Tibial nerve (tissue), 4 donors: ENCODE results near the gene PDRG1. TPM values are rescaled to one million over a fixed set of nuclear protein-coding genes. Genes with fewer than 3 reads are reported as not detected.
"Not testable (repeated sequence)": the region's sequence is repeated elsewhere in the genome, so short reads cannot be mapped to it uniquely, and the experiment has no call there.

Experiments used
- DNase-seq, 2 donors: peaks; one replicate each; pipeline ENCODE4 v3.0.0-alpha.2; 2019; ENCODE audit warnings: low spot score in 2 of 2
- H3K27ac ChIP-seq, 4 donors: fragments of 200-600 bp; sonication (generic) in 3 of 4; one replicate each; pipeline ENCODE4 v1.5.1; 2017 to 2019; ENCODE audit warnings: mild to moderate bottlenecking in 1 of 4
- H3K27me3 ChIP-seq, 2 donors: fragments of 200-600 bp; sonication (generic) in 1 of 2; one replicate each; pipeline versions ENCODE4 v1.5.1 to v1.6.0; 2017 to 2019
- H3K36me3 ChIP-seq, 3 donors: fragments of 200-600 bp; sonication (generic); one replicate each; pipeline ENCODE4 v1.5.1; 2018 to 2019
- H3K4me1 ChIP-seq, 4 donors: fragments of 200-600 bp; sonication (generic) in 3 of 4; one replicate each; pipeline ENCODE4 v1.5.1; 2017 to 2019
- H3K4me3 ChIP-seq, 4 donors: fragments of 200-600 bp; sonication (generic) in 3 of 4; one replicate each; pipeline ENCODE4 v1.5.1; 2017 to 2019; ENCODE audit warnings: mild to moderate bottlenecking in 1 of 4, moderate library complexity in 1 of 4
- H3K9me3 ChIP-seq, 4 donors: fragments of 200-600 bp; sonication (generic) in 3 of 4; one replicate each; pipeline ENCODE4 v1.5.1; 2017 to 2019
- EP300 ChIP-seq, 2 donors: sonication (generic); formaldehyde crosslinking; IDR thresholded peaks; one replicate each; pipeline ENCODE4 v1.6.1; 2017; ENCODE audit warnings: antibody characterized with exemption in 2 of 2, mild to moderate bottlenecking in 1 of 2
- POLR2A ChIP-seq, 2 donors: fragments of 450-650 bp; IDR thresholded peaks; one replicate each; pipeline ENCODE4 v1.6.1; 2017; ENCODE audit warnings: antibody characterized with exemption in 2 of 2, mild to moderate bottlenecking in 2 of 2, moderate library complexity in 2 of 2
- WGBS, 2 donors: methylation state at CpG; one replicate each; pipeline ENCODE4 v1.1.5; 2018; 5-methylcytosine and 5-hydroxymethylcytosine counted together
- total RNA-seq, 4 donors: library from RNA; depleted of rRNA; stranded (reverse); fragments of >200 nt; gene quantifications; one replicate each; pipeline ENCODE4 v1.1.0, GENCODE V29; 2016
- TF ChIP-seq, protein P1 (sequence below), 5 experiments: fragments of 200-600 bp in 3 of 5; fragments of 450-650 bp in 2 of 5; sonication (generic) in 3 of 5; IDR thresholded peaks; one replicate each; pipeline ENCODE4 v1.5.1; 2016 to 2019; ENCODE audit warnings: antibody characterized with exemption in 5 of 5, mild to moderate bottlenecking in 3 of 5, moderate library complexity in 2 of 5

PDRG1 gene
- total RNA-seq, 4 donors from 2014 or later: 9.6 to 15.7 (median 11.0) TPM

DNA sequence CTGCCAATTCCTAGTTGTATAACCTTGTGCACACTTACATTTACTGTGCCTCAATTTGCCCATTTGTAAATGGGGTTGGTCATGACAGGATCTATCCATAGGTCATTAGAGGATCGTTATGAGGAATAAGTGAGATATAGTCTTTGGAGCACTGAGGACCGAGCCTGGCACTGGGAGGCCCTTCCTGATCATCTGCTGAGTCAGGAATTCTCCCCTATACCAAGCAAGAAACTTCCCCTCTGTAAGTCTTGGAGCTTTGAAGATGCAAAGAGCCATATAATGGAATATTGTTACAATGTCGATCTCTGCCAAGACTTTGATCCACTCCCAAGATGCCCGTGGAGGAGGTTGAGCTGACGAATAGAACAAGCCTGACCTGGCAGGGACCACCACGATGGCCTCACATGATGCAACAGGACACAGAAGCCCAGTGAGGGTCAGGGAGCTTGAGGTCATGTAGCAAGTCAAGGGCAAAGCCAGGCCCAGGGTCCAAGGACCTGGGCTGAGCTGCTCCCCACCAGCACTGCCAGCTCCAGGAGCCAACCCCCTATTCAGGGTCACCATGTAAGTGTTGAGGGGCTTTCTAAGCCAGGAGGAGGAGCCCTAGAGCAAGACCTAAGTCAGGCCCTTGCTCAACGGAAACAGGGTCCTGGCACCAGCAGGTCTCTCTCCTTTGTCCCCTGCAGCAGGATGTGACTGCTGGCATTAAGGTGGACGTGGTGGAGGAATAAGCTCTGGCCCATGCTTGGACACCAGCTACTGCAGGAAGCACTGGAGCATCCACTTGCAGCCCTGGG is 16.7 kb downstream of the PDRG1 start:
- DNase-seq: no peak
- WGBS, 2 donors: 55 to 68% methylated on average over 7 to 8 of the region's 8 CpGs
- no peak for TF ChIP-seq EP300 (IDR thresholded peaks at IDR 0.05)
- no peak for TF ChIP-seq POLR2A (IDR thresholded peaks at IDR 0.05)
- TF ChIP-seq, protein P1, sequence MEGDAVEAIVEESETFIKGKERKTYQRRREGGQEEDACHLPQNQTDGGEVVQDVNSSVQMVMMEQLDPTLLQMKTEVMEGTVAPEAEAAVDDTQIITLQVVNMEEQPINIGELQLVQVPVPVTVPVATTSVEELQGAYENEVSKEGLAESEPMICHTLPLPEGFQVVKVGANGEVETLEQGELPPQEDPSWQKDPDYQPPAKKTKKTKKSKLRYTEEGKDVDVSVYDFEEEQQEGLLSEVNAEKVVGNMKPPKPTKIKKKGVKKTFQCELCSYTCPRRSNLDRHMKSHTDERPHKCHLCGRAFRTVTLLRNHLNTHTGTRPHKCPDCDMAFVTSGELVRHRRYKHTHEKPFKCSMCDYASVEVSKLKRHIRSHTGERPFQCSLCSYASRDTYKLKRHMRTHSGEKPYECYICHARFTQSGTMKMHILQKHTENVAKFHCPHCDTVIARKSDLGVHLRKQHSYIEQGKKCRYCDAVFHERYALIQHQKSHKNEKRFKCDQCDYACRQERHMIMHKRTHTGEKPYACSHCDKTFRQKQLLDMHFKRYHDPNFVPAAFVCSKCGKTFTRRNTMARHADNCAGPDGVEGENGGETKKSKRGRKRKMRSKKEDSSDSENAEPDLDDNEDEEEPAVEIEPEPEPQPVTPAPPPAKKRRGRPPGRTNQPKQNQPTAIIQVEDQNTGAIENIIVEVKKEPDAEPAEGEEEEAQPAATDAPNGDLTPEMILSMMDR (IDR thresholded peaks at IDR 0.05): no peak

DNA sequence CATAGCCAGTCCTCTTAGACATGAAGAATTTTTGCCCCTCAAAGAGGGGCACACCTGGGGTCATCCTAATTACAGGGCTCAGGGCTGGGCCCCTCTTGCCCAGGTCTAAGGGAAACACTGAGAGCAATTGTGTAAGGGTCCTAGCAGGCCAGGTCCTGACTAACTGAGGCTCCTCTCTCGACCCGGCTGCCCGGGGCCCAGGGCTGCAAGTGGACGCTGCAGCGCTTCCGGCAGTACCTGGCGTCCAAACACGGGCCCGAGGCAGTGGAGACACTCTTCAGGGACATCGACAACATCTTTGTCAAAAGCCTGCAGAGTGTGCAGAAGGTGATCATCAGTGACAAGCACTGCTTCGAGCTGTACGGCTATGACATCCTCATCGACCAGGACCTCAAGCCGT is 17.4 kb downstream of the PDRG1 start:
- H3K4me1 ChIP-seq: no peaks in the 10 kb centered on the region
- WGBS, 2 donors: 87% methylated on average over 12 to 14 of the region's 14 CpGs
- no peaks in the 10 kb centered on the region for H3K9me3 ChIP-seq
- no peak for TF ChIP-seq EP300 (IDR thresholded peaks at IDR 0.05)
- no peak for TF ChIP-seq POLR2A (IDR thresholded peaks at IDR 0.05)
- TF ChIP-seq, protein P1 (IDR thresholded peaks at IDR 0.05): no peak
- no peaks in the 10 kb centered on the region for H3K27me3 ChIP-seq
- no peak overlapping the region for H3K4me3 ChIP-seq
- H3K27ac ChIP-seq: no peak overlapping the region
- H3K36me3 ChIP-seq: no peaks in the 10 kb centered on the region
- DNase-seq: no peak

More for the DNA sequence above, 16.7 kb downstream of the PDRG1 start:
- Histone ChIP-seq H3K36me3 (no peaks in the 10 kb centered on the region), H3K27ac (no peak overlapping the region), H3K27me3 (no peaks in the 10 kb centered on the region), H3K4me3 (no peak overlapping the region), H3K9me3 (no peaks in the 10 kb centered on the region), H3K4me1 (no peaks in the 10 kb centered on the region)

GRCh38 chr20:31933698-31934097 is 18.1 kb downstream of the PDRG1 start:
- no peak for DNase-seq
- no peak overlapping the region for H3K4me3 ChIP-seq
- no peak overlapping the region for H3K27ac ChIP-seq
- no peaks in the 10 kb centered on the region for H3K9me3 ChIP-seq
- no peaks in the 10 kb centered on the region for H3K36me3 ChIP-seq
- H3K27me3 ChIP-seq: no peaks in the 10 kb centered on the region
- TF ChIP-seq POLR2A (IDR thresholded peaks at IDR 0.05): no peak
- TF ChIP-seq, protein P1 (IDR thresholded peaks at IDR 0.05): no peak
- TF ChIP-seq EP300 (IDR thresholded peaks at IDR 0.05): no peak
- 85 to 86% methylated on average over 10 of the region's 10 CpGs for WGBS, 2 donors
- no peaks in the 10 kb centered on the region for H3K4me1 ChIP-seq

- H3K9me3 ChIP-seq: no peaks in the 10 kb centered on the region
- no peaks in the 10 kb centered on the region for H3K27me3 ChIP-seq
- no peaks in the 10 kb centered on the region for H3K36me3 ChIP-seq
- H3K4me1 ChIP-seq: no peaks in the 10 kb centered on the region
- DNase-seq: no peak
- TF ChIP-seq EP300 (IDR thresholded peaks at IDR 0.05) (no peak), POLR2A (IDR thresholded peaks at IDR 0.05) (no peak)
- TF ChIP-seq, protein P1 (IDR thresholded peaks at IDR 0.05): no peak
- no peak overlapping the region for H3K27ac ChIP-seq
- no peak overlapping the region for H3K4me3 ChIP-seq
- WGBS, 2 donors: 37 to 43% methylated on average over 5 of the region's 5 CpGs
Observed at GRCh38 chr20:31930779-31931178, 21.1 kb downstream of the PDRG1 start.

- not testable (repeated sequence) for H3K27ac ChIP-seq, H3K9me3 ChIP-seq, H3K27me3 ChIP-seq, H3K4me3 ChIP-seq, H3K36me3 ChIP-seq, DNase-seq, H3K4me1 ChIP-seq
- 81 to 88% methylated on average over 4 of the region's 4 CpGs for WGBS, 2 donors
Observed at GRCh38 chr20:31929631-31930030, 22.2 kb downstream of the PDRG1 start.
